PFSK-1 (cell line): ENCODE measurements around the gene TESK1.
A peak's percentile ranks its signal among the peaks of the same experiment; 100 is the strongest.

Source experiments
- POLR2AphosphoS5 ChIP-seq: IDR thresholded peaks from 2 replicates; pipeline ENCODE4 v1.6.1; 2012; ENCODE audit warnings: low read depth, mild to moderate bottlenecking, control low read depth, low read length, moderate library complexity
- REST ChIP-seq, 2 experiments: IDR thresholded peaks; 2 replicates each; pipeline versions ENCODE4 v1.6.1 to v1.8.0; 2011 to 2012; ENCODE audit warnings: low read depth in 2 of 2, low read length in 2 of 2, control low read depth in 1 of 2, inconsistent platforms in 1 of 2, mild to moderate bottlenecking in 1 of 2, moderate library complexity in 1 of 2; ENCODE audit not compliant: insufficient read depth in 1 of 2
- SIN3A ChIP-seq: IDR thresholded peaks from 2 replicates; pipeline ENCODE4 v1.6.1; 2012; ENCODE audit warnings: mild to moderate bottlenecking, low read length, moderate library complexity, borderline replicate concordance; ENCODE audit not compliant: insufficient read depth
- TAF1 ChIP-seq: IDR thresholded peaks from 2 replicates; pipeline ENCODE4 v1.6.1; 2012; ENCODE audit warnings: low read length, control low read depth, borderline replicate concordance; ENCODE audit not compliant: insufficient read depth

GRCh38 chr9:35646533-35647265 lies 41.6 kb downstream of the TESK1 start:
- TF ChIP-seq TAF1 (0 out of 2 replicates have a peak, but pooled peaks have one; percentile 38), SIN3A (no peak), POLR2AphosphoS5 (peak; percentile 50; the same call in 1 of the 2 replicates), REST (IDR thresholded peaks at IDR 0.05; ENCODE audit: insufficient read depth in 1 of 2, low read depth in 2 of 2, low read length in 2 of 2) (no peak)
